ENCODE results near the gene ABCF1. TPM values are rescaled to one million over a fixed set of nuclear protein-coding genes. Genes with fewer than 3 reads are reported as not detected.
A peak's percentile ranks its signal among the peaks of the same experiment; 100 is the strongest.

Gene ABCF1
- polyA plus RNA-seq, 3 donors = 7.5 to 19.8 (median 14.6) TPM

DNA sequence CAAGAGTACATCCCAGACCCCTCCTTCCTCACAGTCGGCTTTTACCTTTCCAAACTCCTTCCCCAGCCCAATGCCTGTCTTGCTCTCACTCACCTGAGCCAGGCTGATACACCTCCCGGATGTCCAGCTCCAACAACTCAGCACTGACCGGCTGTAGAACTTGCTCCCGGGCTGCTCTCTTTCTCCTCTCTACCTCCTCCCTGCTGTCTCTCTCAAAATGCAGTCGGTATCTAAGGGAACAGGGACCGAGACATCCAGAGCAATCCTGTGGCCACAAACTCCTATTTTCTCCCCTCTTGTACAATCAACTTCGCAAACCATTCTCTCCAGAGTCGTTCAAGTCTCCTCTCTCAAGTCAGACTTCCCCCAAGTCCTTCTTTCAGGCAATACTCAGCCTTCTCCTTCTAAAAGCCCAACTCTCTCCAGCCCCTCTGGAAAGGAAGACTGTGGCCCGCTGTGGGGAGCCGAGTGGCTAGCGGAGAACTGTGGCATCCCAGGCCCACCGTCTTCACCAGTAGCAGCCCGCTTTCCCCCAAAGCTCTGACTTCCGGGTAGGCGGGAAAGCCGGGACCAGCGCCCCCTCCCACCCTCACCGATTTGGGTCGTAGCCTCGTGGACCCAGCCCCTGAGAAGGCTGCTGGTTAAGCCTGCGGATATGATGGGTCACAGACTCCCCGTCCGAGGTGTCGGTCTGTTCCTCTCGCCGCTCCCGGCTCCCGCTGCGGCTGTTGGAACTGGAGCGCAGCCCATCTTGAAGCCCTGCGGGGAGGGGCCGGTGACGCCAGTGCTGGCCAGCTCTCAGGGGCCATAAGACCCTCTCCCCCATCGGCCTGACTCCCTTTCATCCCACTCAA is 16.1 kb upstream of the ABCF1 start:
- Histone ChIP-seq H3K27me3 (ENCODE audit: control insufficient read depth in 2 of 2, insufficient read depth in 2 of 2, low read length in 2 of 2) (no peaks in the 10 kb centered on the region), H3K4me3 (replicated peaks in 1 of 3; ENCODE audit: low read depth in 2 of 3, low read length in 3 of 3) (peak overlapping the region; percentile 73 to 93 (median 93)), H3K4me1 (ENCODE audit: control insufficient read depth in 1 of 2, insufficient read depth in 2 of 2, low read length in 2 of 2) (peaks cover 20 to 28% of the 10 kb centered on the region in 2 donors), H3K9ac (ENCODE audit: insufficient read depth, low read length, poor library complexity, severe bottlenecking) (peak overlapping the region; percentile 83), H4K20me1 (ENCODE audit: insufficient read depth, low read length) (peaks cover 4% of the 10 kb centered on the region), H3K79me2 (ENCODE audit: insufficient read depth, low read length) (peaks cover 37% of the 10 kb centered on the region), H3K27ac (ENCODE audit: low read depth in 1 of 2, low read length in 2 of 2) (peak overlapping the region; percentile 92 to 93), H3K4me2 (replicated peaks; ENCODE audit: extremely low read depth, low read length, poor library complexity, severe bottlenecking) (peak overlapping the region; percentile 85), H2AFZ (ENCODE audit: insufficient read depth, low read depth, low read length, poor library complexity, severe bottlenecking) (peak overlapping the region; percentile 67), H3K9me3 (replicated peaks in 1 of 2; ENCODE audit: control insufficient read depth in 1 of 2, insufficient read depth in 1 of 2, low read length in 2 of 2) (no peaks in the 10 kb centered on the region), H3K36me3 (replicated peaks in 1 of 2; ENCODE audit: control insufficient read depth in 1 of 2, insufficient read depth in 2 of 2, low read length in 2 of 2) (peaks cover 29 to 40% of the 10 kb centered on the region in 2 donors)
- Mint-ChIP-seq H3K36me3 (peaks cover 46 to 52% of the 10 kb centered on the region in 2 donors), H3K4me3 (peak overlapping the region; percentile 95), H3K27me3 (ENCODE audit: low read depth in 3 of 3) (peaks cover 0 to 6% (median 4%) of the 10 kb centered on the region in 3 donors), H3K4me1 (peaks cover 19% of the 10 kb centered on the region), H3K27ac (peak overlapping the region; percentile 95 to 100 (median 99)), H3K9me3 (peaks cover 0 to 1% (median 0%) of the 10 kb centered on the region in 7 donors)
- DNase-seq = peak in 1 of 3 donors; percentile 30
- TF ChIP-seq, protein P1, sequence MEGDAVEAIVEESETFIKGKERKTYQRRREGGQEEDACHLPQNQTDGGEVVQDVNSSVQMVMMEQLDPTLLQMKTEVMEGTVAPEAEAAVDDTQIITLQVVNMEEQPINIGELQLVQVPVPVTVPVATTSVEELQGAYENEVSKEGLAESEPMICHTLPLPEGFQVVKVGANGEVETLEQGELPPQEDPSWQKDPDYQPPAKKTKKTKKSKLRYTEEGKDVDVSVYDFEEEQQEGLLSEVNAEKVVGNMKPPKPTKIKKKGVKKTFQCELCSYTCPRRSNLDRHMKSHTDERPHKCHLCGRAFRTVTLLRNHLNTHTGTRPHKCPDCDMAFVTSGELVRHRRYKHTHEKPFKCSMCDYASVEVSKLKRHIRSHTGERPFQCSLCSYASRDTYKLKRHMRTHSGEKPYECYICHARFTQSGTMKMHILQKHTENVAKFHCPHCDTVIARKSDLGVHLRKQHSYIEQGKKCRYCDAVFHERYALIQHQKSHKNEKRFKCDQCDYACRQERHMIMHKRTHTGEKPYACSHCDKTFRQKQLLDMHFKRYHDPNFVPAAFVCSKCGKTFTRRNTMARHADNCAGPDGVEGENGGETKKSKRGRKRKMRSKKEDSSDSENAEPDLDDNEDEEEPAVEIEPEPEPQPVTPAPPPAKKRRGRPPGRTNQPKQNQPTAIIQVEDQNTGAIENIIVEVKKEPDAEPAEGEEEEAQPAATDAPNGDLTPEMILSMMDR (IDR thresholded peaks at IDR 0.05) = no peak
- 26% methylated on average over 29 of the region's 34 CpGs for WGBS (ENCODE audit: insufficient coverage)
- intact Hi-C loops (cut with micrococcal nuclease) = no loop called here

GRCh38 chr6:30555816-30556065 is 15.5 kb upstream of the ABCF1 start:
- H3K27me3 ChIP-seq (ENCODE audit: control insufficient read depth in 2 of 2, insufficient read depth in 2 of 2, low read length in 2 of 2) = no peaks in the 10 kb centered on the region
- Mint-ChIP-seq H3K36me3 (peaks cover 44 to 46% of the 10 kb centered on the region in 2 donors), H3K9me3 (peaks cover 0 to 1% (median 0%) of the 10 kb centered on the region in 7 donors), H3K4me3 (peak overlapping the region; percentile 95), H3K27me3 (ENCODE audit: low read depth in 3 of 3) (peaks cover 0 to 6% (median 4%) of the 10 kb centered on the region in 3 donors), H3K4me1 (peaks cover 19% of the 10 kb centered on the region), H3K27ac (peak overlapping the region; percentile 95 to 100 (median 99))
- H3K27ac ChIP-seq (ENCODE audit: low read depth in 1 of 2, low read length in 2 of 2) = peak overlapping the region; percentile 92 to 93
- intact Hi-C loops (cut with micrococcal nuclease) = loop anchor here (2.0 kb wide), 2 partner anchors 15 to 61 kb away; partner anchors contain the start of genes ABCF1 (in 2 of the 2), MRPS18B (in 2 of the 2) and PPP1R10 (in 2 of the 2)
- H3K9ac ChIP-seq (ENCODE audit: insufficient read depth, low read length, poor library complexity, severe bottlenecking) = peak overlapping the region; percentile 83
- peaks cover 20 to 28% of the 10 kb centered on the region in 2 donors for H3K4me1 ChIP-seq (ENCODE audit: control insufficient read depth in 1 of 2, insufficient read depth in 2 of 2, low read length in 2 of 2)
- peak overlapping the region; percentile 67 for H2AFZ ChIP-seq (ENCODE audit: insufficient read depth, low read depth, low read length, poor library complexity, severe bottlenecking)
- peaks cover 24 to 35% of the 10 kb centered on the region in 2 donors for H3K36me3 ChIP-seq (replicated peaks in 1 of 2; ENCODE audit: control insufficient read depth in 1 of 2, insufficient read depth in 2 of 2, low read length in 2 of 2)
- no peaks in the 10 kb centered on the region for H3K9me3 ChIP-seq (replicated peaks in 1 of 2; ENCODE audit: control insufficient read depth in 1 of 2, insufficient read depth in 1 of 2, low read length in 2 of 2)
- H3K4me2 ChIP-seq (replicated peaks; ENCODE audit: extremely low read depth, low read length, poor library complexity, severe bottlenecking) = peak overlapping the region; percentile 85
- DNase-seq = no peak
- TF ChIP-seq, protein P1 (IDR thresholded peaks at IDR 0.05) = no peak
- H3K79me2 ChIP-seq (ENCODE audit: insufficient read depth, low read length) = peaks cover 37% of the 10 kb centered on the region
- WGBS (ENCODE audit: insufficient coverage) = 0% methylated on average over 5 of the region's 15 CpGs
- H4K20me1 ChIP-seq (ENCODE audit: insufficient read depth, low read length) = peaks cover 4% of the 10 kb centered on the region
- H3K4me3 ChIP-seq (replicated peaks in 1 of 3; ENCODE audit: low read depth in 2 of 3, low read length in 3 of 3) = peak overlapping the region; percentile 73 to 93 (median 93)

Measured in CD14-positive monocyte (primary cell).